Progenitor cell of endocrine pancreas (in vitro differentiated cells): ENCODE measurements around the gene THBD. TPM values are rescaled to one million over a fixed set of nuclear protein-coding genes. Genes with fewer than 3 reads are reported as not detected.

Source experiments
- DNase-seq: peaks from one replicate; pipeline ENCODE4 v3.0.0; 2021; ENCODE audit warnings: low spot score; ENCODE audit not compliant: unreplicated experiment
- H3K27ac Mint-ChIP-seq: 2 replicates; pipeline ENCODE4 v1.8.0; 2021; ENCODE audit warnings: mild to moderate bottlenecking, moderate library complexity, mixed read lengths
- H3K27me3 Mint-ChIP-seq: 2 replicates; pipeline ENCODE4 v1.8.0; 2021; ENCODE audit warnings: mixed read lengths
- H3K36me3 Mint-ChIP-seq: 2 replicates; pipeline ENCODE4 v1.8.0; 2022; ENCODE audit warnings: mixed read lengths; ENCODE audit not compliant: insufficient read depth
- H3K4me1 Mint-ChIP-seq: 2 replicates; pipeline ENCODE4 v1.8.0; 2021; ENCODE audit warnings: low read depth, mixed read lengths
- H3K4me3 Mint-ChIP-seq: 2 replicates; pipeline ENCODE4 v1.8.0; 2021; ENCODE audit warnings: low read depth, mild to moderate bottlenecking, moderate library complexity, mixed read lengths
- H3K9me3 Mint-ChIP-seq: 2 replicates; pipeline ENCODE4 v1.8.0; 2021; ENCODE audit warnings: low read depth, mixed read lengths
- total RNA-seq: library from RNA; stranded (reverse); gene quantifications from 2 replicates; pipeline ENCODE4 v1.2.1, GENCODE V29; 2021
- TF ChIP-seq, protein P1 (sequence below): fragments of 200-600 bp; sonication (generic); IDR thresholded peaks from one replicate; pipeline ENCODE4 v1.5.0; 2021; ENCODE audit warnings: antibody characterized with exemption, mild to moderate bottlenecking; ENCODE audit not compliant: unreplicated experiment

THBD gene
- total RNA-seq, 1 donor from 2014 or later, result 0.19 TPM

- TF ChIP-seq, protein P1, sequence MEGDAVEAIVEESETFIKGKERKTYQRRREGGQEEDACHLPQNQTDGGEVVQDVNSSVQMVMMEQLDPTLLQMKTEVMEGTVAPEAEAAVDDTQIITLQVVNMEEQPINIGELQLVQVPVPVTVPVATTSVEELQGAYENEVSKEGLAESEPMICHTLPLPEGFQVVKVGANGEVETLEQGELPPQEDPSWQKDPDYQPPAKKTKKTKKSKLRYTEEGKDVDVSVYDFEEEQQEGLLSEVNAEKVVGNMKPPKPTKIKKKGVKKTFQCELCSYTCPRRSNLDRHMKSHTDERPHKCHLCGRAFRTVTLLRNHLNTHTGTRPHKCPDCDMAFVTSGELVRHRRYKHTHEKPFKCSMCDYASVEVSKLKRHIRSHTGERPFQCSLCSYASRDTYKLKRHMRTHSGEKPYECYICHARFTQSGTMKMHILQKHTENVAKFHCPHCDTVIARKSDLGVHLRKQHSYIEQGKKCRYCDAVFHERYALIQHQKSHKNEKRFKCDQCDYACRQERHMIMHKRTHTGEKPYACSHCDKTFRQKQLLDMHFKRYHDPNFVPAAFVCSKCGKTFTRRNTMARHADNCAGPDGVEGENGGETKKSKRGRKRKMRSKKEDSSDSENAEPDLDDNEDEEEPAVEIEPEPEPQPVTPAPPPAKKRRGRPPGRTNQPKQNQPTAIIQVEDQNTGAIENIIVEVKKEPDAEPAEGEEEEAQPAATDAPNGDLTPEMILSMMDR, result no peak
- DNase-seq, result no peak
- H3K9me3 Mint-ChIP-seq, result no peaks in the 10 kb centered on the region
- no peak overlapping the region for H3K27ac Mint-ChIP-seq
- H3K36me3 Mint-ChIP-seq, result no peaks in the 10 kb centered on the region
- peaks cover 77% of the 10 kb centered on the region for H3K27me3 Mint-ChIP-seq
- no peak overlapping the region for H3K4me3 Mint-ChIP-seq
- H3K4me1 Mint-ChIP-seq, result peaks cover 19% of the 10 kb centered on the region
Measured at GRCh38 chr20:23047738-23048214, 1.7 kb downstream of the THBD start.

- Mint-ChIP-seq H3K4me1 (peaks cover 19% of the 10 kb centered on the region), H3K27ac (no peak overlapping the region), H3K9me3 (no peaks in the 10 kb centered on the region), H3K36me3 (no peaks in the 10 kb centered on the region), H3K4me3 (no peak overlapping the region), H3K27me3 (peaks cover 76% of the 10 kb centered on the region)
- DNase-seq, result no peak
- TF ChIP-seq, protein P1, result no peak
Measured at GRCh38 chr20:23047001-23047737, 2.3 kb downstream of the THBD start.

DNA sequence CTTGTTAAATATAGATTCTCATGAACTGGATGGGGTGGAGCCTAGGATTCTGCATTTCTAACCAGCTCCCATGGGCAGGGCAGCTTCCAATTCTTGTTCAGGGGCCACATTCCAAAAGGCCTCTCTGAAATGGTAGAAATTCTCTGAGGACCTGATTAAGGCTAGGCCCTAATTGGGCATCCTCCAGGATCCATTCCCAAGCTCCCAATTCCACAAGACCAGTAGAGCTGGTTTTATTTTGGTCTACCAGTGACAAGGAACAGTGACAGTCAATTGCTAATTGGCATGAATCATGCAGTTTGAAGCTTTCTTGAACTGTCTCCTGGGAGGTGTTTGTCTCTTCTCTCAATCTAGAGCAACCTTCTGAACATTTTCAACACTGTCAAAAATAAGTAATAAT lies 3.0 kb downstream of the THBD start:
- H3K27me3 Mint-ChIP-seq, result peaks cover 76% of the 10 kb centered on the region
- TF ChIP-seq, protein P1, result no peak
- no peak for DNase-seq
- H3K4me3 Mint-ChIP-seq, result no peak overlapping the region
- no peaks in the 10 kb centered on the region for H3K9me3 Mint-ChIP-seq
- no peak overlapping the region for H3K27ac Mint-ChIP-seq
- peaks cover 17% of the 10 kb centered on the region for H3K4me1 Mint-ChIP-seq
- no peaks in the 10 kb centered on the region for H3K36me3 Mint-ChIP-seq

DNA sequence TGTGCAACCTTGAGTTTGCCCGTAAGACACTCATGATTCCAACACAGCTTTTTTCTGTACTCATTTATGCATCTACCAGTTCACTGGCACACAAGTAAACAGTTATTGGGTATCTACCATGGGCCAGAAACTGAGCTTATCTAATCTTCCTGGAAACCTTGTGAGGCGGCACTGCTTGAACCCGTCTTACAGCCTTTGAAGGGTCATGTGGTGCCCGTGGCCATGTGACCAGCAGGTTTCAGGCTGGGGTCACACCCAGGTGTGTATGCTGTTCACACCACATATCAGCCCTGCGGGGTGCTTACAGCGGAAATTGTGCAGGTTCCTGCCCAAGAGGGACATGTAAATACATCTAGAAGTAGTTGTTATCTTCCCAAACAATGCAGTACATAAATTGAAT lies 6.1 kb downstream of the THBD start:
- Mint-ChIP-seq H3K4me3 (no peak overlapping the region), H3K9me3 (no peaks in the 10 kb centered on the region), H3K27ac (no peak overlapping the region), H3K4me1 (peaks cover 8% of the 10 kb centered on the region), H3K27me3 (peaks cover 86% of the 10 kb centered on the region), H3K36me3 (no peaks in the 10 kb centered on the region)
- TF ChIP-seq, protein P1, result no peak
- no peak for DNase-seq

DNA sequence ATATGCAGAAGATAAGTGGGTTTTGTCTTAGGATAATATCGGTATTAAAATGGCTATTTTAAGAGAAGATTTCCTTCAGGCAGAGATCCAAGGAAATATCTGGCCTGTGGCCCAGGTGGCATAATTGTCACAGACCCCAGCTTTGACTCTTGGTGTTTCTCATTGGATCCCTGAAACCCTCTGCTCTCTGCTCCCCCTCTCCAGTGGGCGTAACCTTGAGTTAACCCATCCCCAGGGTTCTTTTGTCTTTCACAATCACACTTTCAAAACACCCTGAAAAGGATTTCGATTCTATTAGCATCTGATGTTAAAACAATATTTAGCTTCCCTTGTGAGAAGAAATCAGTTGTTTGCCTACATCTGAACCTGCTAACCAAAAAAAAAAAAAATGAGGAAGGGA lies 7.2 kb downstream of the THBD start:
- TF ChIP-seq, protein P1, result no peak
- no peak overlapping the region for H3K4me3 Mint-ChIP-seq
- no peak for DNase-seq
- H3K27ac Mint-ChIP-seq, result no peak overlapping the region
- H3K4me1 Mint-ChIP-seq, result peaks cover 8% of the 10 kb centered on the region
- peaks cover 88% of the 10 kb centered on the region for H3K27me3 Mint-ChIP-seq
- no peaks in the 10 kb centered on the region for H3K9me3 Mint-ChIP-seq
- no peaks in the 10 kb centered on the region for H3K36me3 Mint-ChIP-seq
